ENCODE measurements around the gene ARMC10.
A peak's percentile ranks its signal among the peaks of the same experiment; 100 is the strongest.
"Not testable (repeated sequence)": the region's sequence is repeated elsewhere in the genome, so short reads cannot be mapped to it uniquely, and the experiment has no call there.

Gene ARMC10

GRCh38 chr7:103078226-103078625 is 3.3 kb downstream of the ARMC10 start:
- not testable (repeated sequence) for DNase-seq (ENCODE audit: low spot score)

GRCh38 chr7:103079836-103080235 is 4.9 kb downstream of the ARMC10 start:
- DNase-seq (ENCODE audit: low spot score) = no peak

DNA sequence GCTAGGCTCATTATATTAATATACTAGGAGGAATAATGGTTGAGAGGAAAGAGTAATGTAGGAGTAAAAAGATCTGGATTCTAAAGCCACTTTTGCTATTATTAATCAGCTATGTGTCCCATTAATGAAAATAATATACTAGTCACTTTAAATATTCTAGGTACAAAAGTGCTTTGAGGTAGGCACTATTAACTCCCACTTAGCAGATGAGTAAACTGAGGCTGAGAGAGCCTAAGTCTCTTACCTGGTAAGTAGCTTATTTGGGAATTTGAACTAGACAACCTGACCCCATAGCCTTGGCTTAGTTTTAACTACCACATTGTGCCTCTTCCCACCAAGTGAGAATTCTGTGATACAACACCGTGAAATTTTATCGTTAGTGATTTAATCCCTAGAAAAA is 6.0 kb downstream of the ARMC10 start:
- DNase-seq (ENCODE audit: low spot score) = no peak

DNA sequence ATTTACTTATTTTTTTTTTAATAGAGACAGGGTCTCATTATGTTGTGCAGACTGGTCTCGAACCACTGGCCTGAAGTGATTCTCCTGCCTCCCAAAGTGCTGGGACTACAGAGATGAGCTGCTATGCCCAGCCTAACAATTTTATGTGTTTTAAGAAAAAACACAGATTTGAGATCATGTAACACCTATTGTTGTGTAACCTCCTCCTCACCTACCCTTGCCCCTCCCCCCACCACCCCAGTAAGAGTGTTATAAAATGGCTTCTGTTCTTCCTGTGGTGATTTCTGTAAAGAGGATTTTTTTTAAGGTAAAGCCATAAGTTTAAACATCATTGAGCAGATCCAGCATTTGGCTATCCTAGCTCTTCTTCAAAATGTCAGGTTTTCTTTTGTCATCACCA is 7.6 kb downstream of the ARMC10 start:
- DNase-seq (ENCODE audit: low spot score) = no peak

GRCh38 chr7:103083210-103083609 is 8.3 kb downstream of the ARMC10 start:
- DNase-seq (ENCODE audit: low spot score) = no peak

- DNase-seq (ENCODE audit: low spot score) = not testable (repeated sequence)
Observed at GRCh38 chr7:103092321-103092720, 17.4 kb downstream of the ARMC10 start.

- DNase-seq (ENCODE audit: low spot score) = no peak
Observed at GRCh38 chr7:103093429-103093828, 18.5 kb downstream of the ARMC10 start.

- no peak for DNase-seq (ENCODE audit: low spot score)
Observed at GRCh38 chr7:103094102-103094501, 19.2 kb downstream of the ARMC10 start.

DNA sequence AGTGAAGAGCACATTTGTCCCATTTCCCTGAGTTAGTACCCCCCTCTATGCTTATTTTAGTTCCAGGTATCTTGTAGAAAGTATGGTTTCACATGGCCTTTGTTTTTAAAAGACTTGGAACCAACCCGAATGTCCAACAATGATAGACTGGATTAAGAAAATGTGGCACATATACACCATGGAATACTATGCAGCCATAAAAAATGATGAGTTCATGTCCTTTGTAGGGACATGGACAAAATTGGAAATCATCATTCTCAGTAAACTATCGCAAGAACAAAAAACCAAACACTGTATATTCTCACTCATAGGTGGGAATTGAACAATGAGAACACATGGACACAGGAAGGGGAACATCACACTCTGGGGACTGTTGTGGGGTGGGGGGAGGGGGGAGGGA is 20.6 kb downstream of the ARMC10 start:
- DNase-seq (ENCODE audit: low spot score) = not testable (repeated sequence)

DNA sequence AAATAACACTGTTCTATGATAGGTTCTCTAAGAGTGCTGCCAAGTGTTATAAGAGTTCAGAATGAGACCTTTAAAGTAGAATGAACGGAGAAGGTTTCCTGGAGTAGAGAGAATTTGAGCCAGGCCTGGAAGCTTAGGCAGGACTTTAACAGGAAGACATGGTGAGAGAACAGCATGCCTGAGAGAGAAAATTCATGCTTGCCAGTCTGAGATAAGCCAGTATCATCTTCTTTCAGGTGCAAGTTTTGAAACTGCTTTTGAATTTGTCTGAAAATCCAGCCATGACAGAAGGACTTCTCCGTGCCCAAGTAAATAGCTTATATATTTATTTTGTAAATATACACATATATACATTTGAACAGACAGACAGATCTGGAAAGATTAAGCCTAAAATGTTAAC is 22.1 kb downstream of the ARMC10 start:
- no peak for DNase-seq (ENCODE audit: low spot score)

GRCh38 chr7:103100348-103100747 is 25.4 kb downstream of the ARMC10 start:
- DNase-seq (ENCODE audit: low spot score) = no peak

- no peak for DNase-seq (ENCODE audit: low spot score)
Observed at GRCh38 chr7:103101543-103101942, 26.6 kb downstream of the ARMC10 start.

DNA sequence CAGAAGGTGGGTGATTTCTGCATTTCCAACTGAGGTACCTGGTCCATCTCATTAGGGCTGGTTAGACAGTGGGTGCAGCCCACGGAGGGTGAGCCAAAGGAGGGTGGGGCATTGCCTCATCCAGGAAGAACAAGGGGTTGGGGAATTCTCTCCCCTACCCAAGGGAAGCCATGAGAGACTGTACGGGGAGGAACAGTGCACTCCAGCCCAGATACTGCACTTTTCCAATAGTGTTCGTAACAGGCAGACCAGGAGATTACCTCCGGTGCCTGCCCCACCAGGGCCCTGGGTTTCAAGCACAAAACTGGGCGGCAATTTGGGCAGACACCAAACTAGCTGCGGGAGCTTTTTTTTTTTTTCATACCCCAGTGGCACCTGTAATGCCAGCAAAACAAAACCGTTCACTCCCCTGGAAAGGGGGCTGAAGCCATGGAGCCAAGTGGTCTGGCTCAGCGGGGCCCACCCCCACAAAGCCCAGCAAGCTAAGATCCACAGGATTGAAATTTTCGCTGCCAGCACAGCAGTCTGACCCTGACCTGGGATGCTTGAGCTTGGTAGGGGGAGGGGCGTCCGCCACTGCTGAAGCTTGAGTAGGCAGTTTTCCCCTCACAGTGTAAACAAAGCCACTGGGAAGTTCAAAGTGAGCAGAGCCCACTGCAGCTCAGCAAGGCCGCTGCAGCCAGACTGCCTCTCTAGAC is 31.2 kb downstream of the ARMC10 start:
- DNase-seq (ENCODE audit: low spot score) = no peak

GRCh38 chr7:103106703-103107070 is 31.7 kb downstream of the ARMC10 start:
- DNase-seq (ENCODE audit: low spot score) = not testable (repeated sequence)

DNA sequence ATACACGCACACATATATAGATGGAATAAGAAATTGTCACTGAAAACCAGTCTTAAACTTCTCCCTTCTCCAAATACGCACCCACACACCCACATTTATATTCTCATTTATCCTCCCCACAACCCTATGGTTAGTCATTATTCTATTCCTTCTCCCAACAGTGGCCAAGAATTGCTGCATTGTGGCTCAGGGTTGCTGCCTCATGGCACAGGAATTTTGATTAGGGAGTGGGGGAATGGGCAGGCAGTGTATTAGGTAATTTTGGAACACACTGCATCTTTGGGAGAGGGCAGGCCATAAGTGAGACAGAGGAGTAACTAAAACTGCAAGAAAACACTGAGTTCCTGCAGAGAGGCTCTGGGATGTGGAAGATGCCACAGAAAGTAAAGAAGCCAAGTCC is 38.2 kb downstream of the ARMC10 start:
- peak; percentile 76 for DNase-seq (ENCODE audit: low spot score)

DNA sequence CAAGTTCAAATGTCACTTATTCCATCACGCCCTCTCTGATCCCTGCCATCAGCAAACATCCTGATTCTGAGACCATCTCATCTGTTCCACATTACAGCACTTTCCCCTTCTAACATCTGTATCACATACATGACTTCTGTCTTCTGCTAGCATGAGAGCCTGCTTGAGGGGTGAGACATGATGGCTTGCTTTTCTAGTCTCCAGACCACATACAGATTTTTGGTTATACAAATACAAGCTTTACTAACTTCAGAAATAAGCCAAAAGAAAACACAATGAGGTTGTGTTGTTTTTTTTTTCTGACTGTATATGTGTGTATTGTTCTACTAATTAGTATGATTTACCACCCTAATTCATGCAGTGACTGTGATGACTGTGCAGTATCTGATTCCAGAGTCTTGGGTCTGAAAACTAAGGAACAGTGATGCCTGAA is 39.7 kb downstream of the ARMC10 start:
- DNase-seq (ENCODE audit: low spot score) = no peak

DNA sequence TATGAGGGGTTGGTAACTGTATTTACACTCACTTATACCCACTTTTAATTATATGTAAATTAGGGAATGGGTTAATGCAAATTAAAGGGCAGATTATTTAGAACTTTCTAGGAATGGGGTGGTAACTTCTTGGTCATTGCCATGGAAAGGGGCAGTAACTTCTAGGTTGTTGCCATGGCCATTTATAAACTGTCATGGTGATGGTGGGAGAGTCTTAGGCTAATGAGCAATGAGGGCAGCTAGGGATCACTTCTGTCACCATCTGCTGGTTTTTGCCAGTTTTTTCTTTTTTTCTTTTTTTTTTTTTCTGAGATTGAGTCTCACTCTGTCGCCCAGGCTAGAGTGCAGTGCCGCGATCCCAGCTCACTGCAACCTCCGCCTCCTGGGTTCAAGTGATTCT is 40.8 kb downstream of the ARMC10 start:
- no peak for DNase-seq (ENCODE audit: low spot score)

DNA sequence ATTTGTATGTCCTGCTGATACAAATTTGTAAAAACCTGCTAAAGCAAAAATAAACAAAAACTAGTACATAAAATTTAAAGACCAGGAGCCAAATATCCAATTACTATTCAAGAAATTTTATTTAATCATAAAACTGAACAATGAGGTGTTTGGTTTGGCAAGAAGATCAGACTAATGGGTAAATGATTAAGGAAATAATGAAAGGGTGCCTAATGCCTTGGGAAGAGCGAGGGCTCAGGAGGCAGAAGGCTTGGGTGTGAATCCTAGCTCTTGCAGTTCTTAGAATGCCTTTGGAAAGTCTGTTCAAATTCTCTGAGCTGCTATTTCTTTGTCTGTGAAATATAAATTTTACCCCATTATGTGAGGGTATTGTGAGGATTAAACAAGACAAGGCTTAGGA is 41.6 kb downstream of the ARMC10 start:
- no peak for DNase-seq (ENCODE audit: low spot score)

- no peak for DNase-seq (ENCODE audit: low spot score)
Observed at GRCh38 chr7:103116991-103117390, 42.1 kb downstream of the ARMC10 start.

- no peak for DNase-seq (ENCODE audit: low spot score)
Observed at GRCh38 chr7:103117465-103117864, 42.5 kb downstream of the ARMC10 start.

- no peak for DNase-seq (ENCODE audit: low spot score)
Observed at GRCh38 chr7:103119791-103120291, 44.9 kb downstream of the ARMC10 start.

GRCh38 chr7:103120362-103120761 is 45.4 kb downstream of the ARMC10 start:
- DNase-seq (ENCODE audit: low spot score) = no peak

- no peak for DNase-seq (ENCODE audit: low spot score)
Observed at GRCh38 chr7:103121641-103122040, 46.7 kb downstream of the ARMC10 start.

DNA sequence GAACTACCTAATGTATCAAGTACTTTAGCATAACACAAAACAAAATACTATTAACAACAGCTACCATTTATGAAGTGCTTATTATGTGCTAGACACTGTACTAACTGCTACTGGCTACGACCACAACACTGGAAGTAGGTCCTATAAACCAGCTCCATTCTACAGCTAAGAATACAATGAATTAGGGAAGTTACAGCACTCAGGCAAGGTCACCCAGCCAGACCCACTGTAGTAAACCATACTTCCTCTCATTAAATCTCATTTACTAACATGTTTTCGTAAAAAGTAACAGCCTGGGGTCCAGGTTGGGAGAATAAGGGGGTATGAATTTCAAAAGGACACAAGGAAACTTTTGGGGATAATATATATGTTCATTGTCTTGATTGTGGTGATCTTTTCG is 48.6 kb downstream of the ARMC10 start:
- DNase-seq (ENCODE audit: low spot score) = no peak
